K562 (cell line): ENCODE measurements around the gene SFMBT2. TPM values are rescaled to one million over a fixed set of nuclear protein-coding genes. Genes with fewer than 3 reads are reported as not detected.

ENCODE experiments used
- ETV5 ChIP-seq: sonication (generic); formaldehyde crosslinking; IDR thresholded peaks from 2 replicates; pipeline ENCODE4 v1.4.0; 2020; ENCODE audit warnings: low read depth, mild to moderate bottlenecking, missing genetic modification reagents
- MITF ChIP-seq: IDR thresholded peaks from 2 replicates; pipeline ENCODE4 v1.6.1; 2014; ENCODE audit warnings: antibody characterized with exemption
- PYGO2 ChIP-seq: fragments of 450-650 bp; IDR thresholded peaks from 2 replicates; pipeline ENCODE4 v1.6.1; 2016; ENCODE audit warnings: mild to moderate bottlenecking, missing genetic modification characterization, moderate library complexity, missing compliant biosample characterization
- TSHZ1 ChIP-seq: fragments of 250-450 bp; sonication (Bioruptor Pico); IDR thresholded peaks from 2 replicates; pipeline ENCODE4 v1.4.0; 2020; ENCODE audit warnings: mild to moderate bottlenecking, moderate library complexity
- ZBTB8A ChIP-seq: fragments of 450-650 bp; IDR thresholded peaks from 2 replicates; pipeline ENCODE4 v1.6.1; 2018; ENCODE audit warnings: mild to moderate bottlenecking, moderate library complexity; ENCODE audit not compliant: partially characterized antibody
- polyA plus RNA-seq, 8 experiments: library from polyadenylated mRNA; depleted of rRNA in 4 of 8; stranded (reverse) in 5 of 8; unstranded in 3 of 8; fragments of >200 nt; fragmentation: Nextera tagmentation in 2 of 8; fragmentation: Illumina TruSeq in 1 of 8; extraction: Ambion mirVana in 2 of 8; extraction: Trizol in 1 of 8; gene quantifications; 2 replicates each; pipeline versions ENCODE4 v1.2.1 to v1.2.3, GENCODE V29; 2011 to 2014; ENCODE audit warnings: inconsistent platforms in 1 of 8, missing spikeins in 1 of 8
- total RNA-seq, 7 experiments: library from RNA; depleted of rRNA in 6 of 7; stranded (reverse); fragments of >200 nt in 6 of 7; fragmentation: Illumina TruSeq in 2 of 7; extraction: Trizol in 2 of 7; gene quantifications; 2 replicates each; pipeline versions ENCODE4 v1.2.1 to v1.2.3, GENCODE V29; 2011 to 2021; ENCODE audit warnings: low replicate concordance in 1 of 7
- TF ChIP-seq, protein P1 (sequence below): fragments of 250-450 bp; sonication (Bioruptor Pico); IDR thresholded peaks from 2 replicates; pipeline ENCODE4 v1.9.0; 2021; ENCODE audit warnings: mild to moderate bottlenecking, inconsistent platforms

SFMBT2 gene
- total and polyA plus RNA-seq, 9 of the 15 experiments (the other 6 are each of a cell fraction or from before 2014, with no cell fraction given): 1.2 to 13.6 (median 7.6) TPM

- TF ChIP-seq TSHZ1 (CRISPR knock-in tag) (no peak), PYGO2 (tag) (no peak), ETV5 (CRISPR knock-in tag) (no peak), MITF (no peak), ZBTB8A (no peak)
- TF ChIP-seq, protein P1, sequence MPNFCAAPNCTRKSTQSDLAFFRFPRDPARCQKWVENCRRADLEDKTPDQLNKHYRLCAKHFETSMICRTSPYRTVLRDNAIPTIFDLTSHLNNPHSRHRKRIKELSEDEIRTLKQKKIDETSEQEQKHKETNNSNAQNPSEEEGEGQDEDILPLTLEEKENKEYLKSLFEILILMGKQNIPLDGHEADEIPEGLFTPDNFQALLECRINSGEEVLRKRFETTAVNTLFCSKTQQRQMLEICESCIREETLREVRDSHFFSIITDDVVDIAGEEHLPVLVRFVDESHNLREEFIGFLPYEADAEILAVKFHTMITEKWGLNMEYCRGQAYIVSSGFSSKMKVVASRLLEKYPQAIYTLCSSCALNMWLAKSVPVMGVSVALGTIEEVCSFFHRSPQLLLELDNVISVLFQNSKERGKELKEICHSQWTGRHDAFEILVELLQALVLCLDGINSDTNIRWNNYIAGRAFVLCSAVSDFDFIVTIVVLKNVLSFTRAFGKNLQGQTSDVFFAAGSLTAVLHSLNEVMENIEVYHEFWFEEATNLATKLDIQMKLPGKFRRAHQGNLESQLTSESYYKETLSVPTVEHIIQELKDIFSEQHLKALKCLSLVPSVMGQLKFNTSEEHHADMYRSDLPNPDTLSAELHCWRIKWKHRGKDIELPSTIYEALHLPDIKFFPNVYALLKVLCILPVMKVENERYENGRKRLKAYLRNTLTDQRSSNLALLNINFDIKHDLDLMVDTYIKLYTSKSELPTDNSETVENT (CRISPR knock-in tag): no peak
These were observed 240.1 kb downstream of the SFMBT2 start (continued) for GRCh38 chr10:7170626-7171322.
